Uterus (tissue), 4 donors: ENCODE results near the gene RIMS4. TPM values are rescaled to one million over a fixed set of nuclear protein-coding genes. Genes with fewer than 3 reads are reported as not detected.

Source experiments
- DNase-seq, 2 donors: peaks; one replicate each; pipeline ENCODE4 v3.0.0-alpha.2; 2019 to 2020
- H3K27ac ChIP-seq, 2 donors: fragments of 200-600 bp; sonication (generic); 1 replicate in 1 of 2; 2 replicates in 1 of 2; pipeline ENCODE4 v1.5.1; 2016 to 2018
- H3K27me3 ChIP-seq, 2 donors: fragments of 200-600 bp; sonication (generic); one replicate each; pipeline ENCODE4 v1.5.1; 2018 to 2019; ENCODE audit warnings: control low read depth in 1 of 2
- H3K36me3 ChIP-seq, 2 donors: fragments of 200-600 bp; sonication (generic); one replicate each; pipeline ENCODE4 v1.5.1; 2019; ENCODE audit warnings: control low read depth in 1 of 2
- H3K4me1 ChIP-seq, 2 donors: fragments of 200-600 bp; sonication (generic); one replicate each; pipeline ENCODE4 v1.5.1; 2018 to 2019; ENCODE audit warnings: control low read depth in 1 of 2
- H3K4me3 ChIP-seq, 2 donors: fragments of 200-600 bp; sonication (generic); 1 replicate in 1 of 2; 2 replicates in 1 of 2; pipeline ENCODE4 v1.5.1; 2018 to 2019; ENCODE audit warnings: mild to moderate bottlenecking in 1 of 2
- H3K9me3 ChIP-seq, 2 donors: fragments of 200-600 bp; sonication (generic); one replicate each; pipeline ENCODE4 v1.5.1; 2019; ENCODE audit warnings: control low read depth in 1 of 2
- POLR2A ChIP-seq, 2 donors: fragments of 450-650 bp; IDR thresholded peaks; one replicate each; pipeline ENCODE4 v1.6.1; 2016; ENCODE audit warnings: antibody characterized with exemption in 2 of 2, mild to moderate bottlenecking in 1 of 2, moderate library complexity in 1 of 2
- intact Hi-C: fragments of 100-400 bp; cut with DNase I; formaldehyde crosslinking; loops from one replicate; pipeline ENCODE4 v1.15.1; 2023; ENCODE audit warnings: low total_unique reads
- total RNA-seq, 4 donors: library from RNA; depleted of rRNA in 3 of 4; stranded (reverse); fragments of >200 nt in 3 of 4; gene quantifications; one replicate each; pipeline versions ENCODE4 v1.1.0 to v1.2.4, GENCODE V29; 2014 to 2023
- TF ChIP-seq, protein P1 (sequence below), 4 experiments: fragments of 200-600 bp in 2 of 4; fragments of 450-650 bp in 2 of 4; sonication (generic) in 2 of 4; IDR thresholded peaks; one replicate each; pipeline ENCODE4 v1.5.1; 2016 to 2019; ENCODE audit warnings: antibody characterized with exemption in 4 of 4, mild to moderate bottlenecking in 2 of 4, moderate library complexity in 1 of 4
- donor health status: DM: yes; HTN: yes; CAD: no.

The RIMS4 gene
- total RNA-seq, 4 donors from 2014 or later: 0.26 to 5.3 (median 0.61) TPM

DNA sequence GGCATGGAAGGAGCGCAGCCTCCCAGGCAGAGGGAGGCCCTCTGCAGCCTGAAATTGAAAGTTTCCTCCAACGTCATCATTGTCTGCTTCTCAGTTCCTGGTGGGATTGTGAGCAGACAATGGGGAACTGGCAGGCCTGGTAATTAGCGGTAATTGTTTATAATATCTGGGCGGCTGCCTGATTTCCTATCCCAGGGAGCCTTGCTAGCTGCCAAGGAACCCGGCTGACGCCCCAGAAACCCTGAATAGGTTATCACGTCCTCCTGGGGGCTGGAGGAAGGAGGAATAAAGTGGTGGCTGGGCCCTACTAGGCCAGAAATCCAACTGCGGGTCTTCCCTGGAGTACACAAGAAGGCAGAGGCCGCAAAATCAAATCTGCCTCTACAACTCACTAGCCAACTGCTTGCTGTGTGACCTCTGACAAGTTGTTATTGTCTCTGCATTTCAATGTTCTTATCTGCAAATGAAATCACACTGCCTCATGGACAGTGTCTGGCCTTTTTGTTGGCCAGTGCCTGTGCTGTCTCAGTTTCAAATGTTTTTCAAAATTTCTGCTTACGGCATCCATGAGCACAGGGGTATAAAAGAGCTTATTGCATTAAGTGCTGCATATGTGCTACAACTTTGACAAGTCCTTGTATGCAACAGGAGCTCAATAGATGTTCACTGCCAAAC, 47.7 kb downstream of the RIMS4 start:
- no peaks in the 10 kb centered on the region for H3K27me3 ChIP-seq
- intact Hi-C loops: no loop called here
- no peaks in the 10 kb centered on the region for H3K9me3 ChIP-seq
- no peak for TF ChIP-seq POLR2A (IDR thresholded peaks at IDR 0.05)
- TF ChIP-seq, protein P1, sequence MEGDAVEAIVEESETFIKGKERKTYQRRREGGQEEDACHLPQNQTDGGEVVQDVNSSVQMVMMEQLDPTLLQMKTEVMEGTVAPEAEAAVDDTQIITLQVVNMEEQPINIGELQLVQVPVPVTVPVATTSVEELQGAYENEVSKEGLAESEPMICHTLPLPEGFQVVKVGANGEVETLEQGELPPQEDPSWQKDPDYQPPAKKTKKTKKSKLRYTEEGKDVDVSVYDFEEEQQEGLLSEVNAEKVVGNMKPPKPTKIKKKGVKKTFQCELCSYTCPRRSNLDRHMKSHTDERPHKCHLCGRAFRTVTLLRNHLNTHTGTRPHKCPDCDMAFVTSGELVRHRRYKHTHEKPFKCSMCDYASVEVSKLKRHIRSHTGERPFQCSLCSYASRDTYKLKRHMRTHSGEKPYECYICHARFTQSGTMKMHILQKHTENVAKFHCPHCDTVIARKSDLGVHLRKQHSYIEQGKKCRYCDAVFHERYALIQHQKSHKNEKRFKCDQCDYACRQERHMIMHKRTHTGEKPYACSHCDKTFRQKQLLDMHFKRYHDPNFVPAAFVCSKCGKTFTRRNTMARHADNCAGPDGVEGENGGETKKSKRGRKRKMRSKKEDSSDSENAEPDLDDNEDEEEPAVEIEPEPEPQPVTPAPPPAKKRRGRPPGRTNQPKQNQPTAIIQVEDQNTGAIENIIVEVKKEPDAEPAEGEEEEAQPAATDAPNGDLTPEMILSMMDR (IDR thresholded peaks at IDR 0.05): no peak
- H3K4me1 ChIP-seq: no peaks in the 10 kb centered on the region
- H3K36me3 ChIP-seq: no peaks in the 10 kb centered on the region
- no peak for DNase-seq
- H3K27ac ChIP-seq: peak overlapping the region in 1 of 2 donors; percentile 42
- no peak overlapping the region for H3K4me3 ChIP-seq

DNA sequence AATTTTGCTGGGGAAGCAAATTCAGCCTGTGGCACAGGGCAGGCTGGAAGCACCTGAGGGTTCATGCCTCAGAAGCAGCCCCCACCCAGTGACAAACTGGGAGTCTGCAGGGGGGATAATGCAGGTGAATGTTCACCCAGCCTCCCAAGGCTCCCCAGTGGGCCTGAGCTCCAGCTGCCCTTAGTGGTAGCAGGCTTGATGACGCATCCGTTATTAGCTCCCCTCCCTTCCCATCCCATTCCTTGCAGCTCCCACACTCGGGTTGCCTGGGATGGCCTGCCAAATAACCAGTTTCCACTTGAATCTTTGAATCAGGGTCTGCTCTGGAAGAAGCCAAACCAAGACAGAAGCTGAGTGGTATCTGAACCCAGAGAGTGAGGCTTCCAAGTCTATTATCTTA, 48.9 kb downstream of the RIMS4 start:
- Histone ChIP-seq H3K9me3 (no peaks in the 10 kb centered on the region), H3K4me3 (no peak overlapping the region), H3K27me3 (no peaks in the 10 kb centered on the region), H3K27ac (no peak overlapping the region), H3K36me3 (no peaks in the 10 kb centered on the region), H3K4me1 (no peaks in the 10 kb centered on the region)
- intact Hi-C loops: no loop called here
- TF ChIP-seq, protein P1 (IDR thresholded peaks at IDR 0.05): no peak
- TF ChIP-seq POLR2A (IDR thresholded peaks at IDR 0.05): no peak
- DNase-seq: no peak

DNA sequence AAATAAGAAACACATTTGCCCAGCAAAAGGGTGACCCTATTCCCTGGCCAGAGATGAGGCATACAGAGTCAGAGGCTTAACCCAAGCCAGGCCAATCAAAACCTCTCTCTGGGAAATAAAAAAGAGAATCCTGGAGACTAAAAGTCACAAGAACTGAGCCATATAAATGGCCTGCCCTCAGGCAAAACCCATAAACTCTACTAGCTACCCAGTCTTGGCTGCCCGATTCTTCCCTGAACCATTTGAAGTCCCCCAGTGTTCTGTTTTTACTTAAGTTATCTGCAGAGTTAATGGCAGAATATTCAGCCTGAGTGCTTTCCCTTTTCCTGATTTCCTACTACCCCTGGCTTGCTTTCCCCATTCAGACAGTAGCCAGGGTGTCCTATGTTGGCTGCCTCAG, 50.8 kb downstream of the RIMS4 start:
- Histone ChIP-seq H3K27ac (no peak overlapping the region), H3K9me3 (no peaks in the 10 kb centered on the region), H3K4me1 (no peaks in the 10 kb centered on the region), H3K4me3 (no peak overlapping the region), H3K27me3 (no peaks in the 10 kb centered on the region), H3K36me3 (no peaks in the 10 kb centered on the region)
- intact Hi-C loops: no loop called here
- TF ChIP-seq, protein P1 (IDR thresholded peaks at IDR 0.05): no peak
- no peak for TF ChIP-seq POLR2A (IDR thresholded peaks at IDR 0.05)
- no peak for DNase-seq

DNA sequence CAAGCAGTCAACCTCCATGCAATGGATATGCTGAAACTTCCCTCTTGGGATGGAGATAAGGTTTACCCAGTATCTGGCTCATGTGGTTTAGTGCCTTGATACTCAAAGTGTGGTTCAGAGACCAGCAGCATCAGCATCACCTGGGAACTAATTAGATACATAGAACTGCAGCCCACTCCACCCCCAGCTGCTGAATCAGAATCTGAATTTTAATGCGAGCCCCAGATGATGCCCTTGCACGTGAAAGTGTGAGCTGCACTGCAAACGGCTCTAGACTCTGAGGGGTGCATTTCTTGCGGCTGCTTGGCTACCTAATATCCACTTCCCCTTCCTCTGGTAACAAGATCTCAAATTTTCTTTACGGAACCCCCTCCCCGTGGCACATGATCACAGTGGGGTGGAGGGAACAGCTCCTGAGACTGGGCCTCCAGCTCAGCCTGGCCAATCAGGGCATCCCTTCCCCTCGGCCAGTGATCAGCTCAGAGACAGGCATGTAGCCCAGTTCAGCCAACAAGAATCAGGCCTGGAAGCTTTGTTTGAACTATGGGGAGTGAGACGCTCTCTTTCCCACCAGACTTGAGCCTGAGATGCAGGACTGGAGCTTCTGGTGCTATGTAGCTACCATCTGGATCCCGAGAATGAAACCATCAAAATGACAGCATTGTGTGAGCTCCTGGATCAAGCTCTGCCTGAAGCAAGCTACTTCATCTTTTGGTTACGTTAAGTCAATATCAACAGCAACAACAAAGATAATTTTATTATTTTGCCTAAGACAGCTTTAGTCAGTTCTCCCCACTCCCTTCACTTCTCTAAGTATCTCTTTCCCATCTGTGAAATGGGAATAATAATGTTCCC, 51.9 kb downstream of the RIMS4 start:
- TF ChIP-seq POLR2A (IDR thresholded peaks at IDR 0.05): no peak
- TF ChIP-seq, protein P1 (IDR thresholded peaks at IDR 0.05): no peak
- DNase-seq: no peak
- intact Hi-C loops: no loop called here
- H3K4me1 ChIP-seq: no peaks in the 10 kb centered on the region
- no peaks in the 10 kb centered on the region for H3K36me3 ChIP-seq
- no peak overlapping the region for H3K27ac ChIP-seq
- no peaks in the 10 kb centered on the region for H3K27me3 ChIP-seq
- no peaks in the 10 kb centered on the region for H3K9me3 ChIP-seq
- H3K4me3 ChIP-seq: no peak overlapping the region

DNA sequence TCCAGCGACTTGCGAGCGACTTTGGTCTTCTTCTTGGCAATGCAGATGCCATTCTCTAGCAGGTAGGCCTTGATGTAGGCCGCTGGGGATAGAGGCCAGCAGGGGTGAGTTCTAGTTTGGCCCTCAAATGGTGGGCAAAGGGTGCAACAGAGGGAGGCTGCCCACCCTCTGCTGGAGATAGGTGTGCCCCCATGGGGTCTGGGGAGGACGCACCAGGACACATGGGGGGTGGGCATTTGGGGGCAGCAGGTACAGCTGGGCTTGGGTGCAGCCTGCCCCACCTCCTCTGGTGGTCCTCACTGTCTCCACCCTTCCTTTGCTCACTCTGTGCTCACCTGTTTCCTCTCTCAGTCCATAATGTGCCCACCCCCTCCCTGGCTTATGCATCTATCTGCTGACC, 53.4 kb downstream of the RIMS4 start:
- DNase-seq: no peak
- intact Hi-C loops: no loop called here
- H3K4me3 ChIP-seq: no peak overlapping the region
- H3K4me1 ChIP-seq: no peaks in the 10 kb centered on the region
- no peaks in the 10 kb centered on the region for H3K9me3 ChIP-seq
- no peaks in the 10 kb centered on the region for H3K36me3 ChIP-seq
- no peak overlapping the region for H3K27ac ChIP-seq
- no peaks in the 10 kb centered on the region for H3K27me3 ChIP-seq
- TF ChIP-seq, protein P1 (IDR thresholded peaks at IDR 0.05): no peak
- TF ChIP-seq POLR2A (IDR thresholded peaks at IDR 0.05): no peak
